Gastroesophageal sphincter (tissue), 3 donors: ENCODE measurements around the gene HDAC8.

Experiments used
- POLR2A ChIP-seq, 2 donors: fragments of 450-650 bp; IDR thresholded peaks; one replicate each; pipeline ENCODE4 v1.6.1; 2017; ENCODE audit warnings: antibody characterized with exemption in 2 of 2, mild to moderate bottlenecking in 2 of 2, moderate library complexity in 1 of 2
- POLR2AphosphoS5 ChIP-seq: sonication (generic); formaldehyde crosslinking; IDR thresholded peaks from one replicate; pipeline ENCODE4 v1.6.1; 2017; ENCODE audit warnings: antibody characterized with exemption
- TF ChIP-seq, protein P1 (sequence below), 4 experiments: fragments of 200-600 bp in 2 of 4; fragments of 450-650 bp in 2 of 4; sonication (generic) in 1 of 4; IDR thresholded peaks; one replicate each; pipeline ENCODE4 v1.5.1; 2017 to 2019; ENCODE audit warnings: antibody characterized with exemption in 4 of 4, mild to moderate bottlenecking in 2 of 4, moderate library complexity in 2 of 4

GRCh38 chrX:72306851-72307645 lies 265.6 kb downstream of the HDAC8 start:
- TF ChIP-seq, protein P1, sequence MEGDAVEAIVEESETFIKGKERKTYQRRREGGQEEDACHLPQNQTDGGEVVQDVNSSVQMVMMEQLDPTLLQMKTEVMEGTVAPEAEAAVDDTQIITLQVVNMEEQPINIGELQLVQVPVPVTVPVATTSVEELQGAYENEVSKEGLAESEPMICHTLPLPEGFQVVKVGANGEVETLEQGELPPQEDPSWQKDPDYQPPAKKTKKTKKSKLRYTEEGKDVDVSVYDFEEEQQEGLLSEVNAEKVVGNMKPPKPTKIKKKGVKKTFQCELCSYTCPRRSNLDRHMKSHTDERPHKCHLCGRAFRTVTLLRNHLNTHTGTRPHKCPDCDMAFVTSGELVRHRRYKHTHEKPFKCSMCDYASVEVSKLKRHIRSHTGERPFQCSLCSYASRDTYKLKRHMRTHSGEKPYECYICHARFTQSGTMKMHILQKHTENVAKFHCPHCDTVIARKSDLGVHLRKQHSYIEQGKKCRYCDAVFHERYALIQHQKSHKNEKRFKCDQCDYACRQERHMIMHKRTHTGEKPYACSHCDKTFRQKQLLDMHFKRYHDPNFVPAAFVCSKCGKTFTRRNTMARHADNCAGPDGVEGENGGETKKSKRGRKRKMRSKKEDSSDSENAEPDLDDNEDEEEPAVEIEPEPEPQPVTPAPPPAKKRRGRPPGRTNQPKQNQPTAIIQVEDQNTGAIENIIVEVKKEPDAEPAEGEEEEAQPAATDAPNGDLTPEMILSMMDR (IDR thresholded peaks at IDR 0.05) = no peak
- TF ChIP-seq POLR2A (IDR thresholded peaks at IDR 0.05) (no peak), POLR2AphosphoS5 (no peak)
